HG02610 (cell line): Measurements from ENCODE around the gene ELOVL2.
A peak's percentile ranks its signal among the peaks of the same experiment; 100 is the strongest.
"Not testable (repeated sequence)": the region's sequence is repeated elsewhere in the genome, so short reads cannot be mapped to it uniquely, and the experiment has no call there.

Experiments used
- ATAC-seq: cut with Tn5 transposase; IDR thresholded peaks from one replicate; pipeline ENCODE4 v1.9.1; 2021; ENCODE audit warnings: mild to moderate bottlenecking, moderate library complexity; ENCODE audit not compliant: unreplicated experiment

ELOVL2 gene

GRCh38 chr6:11025130-11025529, 19.0 kb downstream of the ELOVL2 start:
- no peak for ATAC-seq

- ATAC-seq = no peak
Observed at GRCh38 chr6:11023032-11023431, 21.1 kb downstream of the ELOVL2 start.

GRCh38 chr6:11021714-11022113, 22.4 kb downstream of the ELOVL2 start:
- no peak for ATAC-seq

GRCh38 chr6:11021003-11021402, 23.1 kb downstream of the ELOVL2 start:
- ATAC-seq = no peak

- ATAC-seq = no peak
Observed at GRCh38 chr6:11018225-11018624, 25.9 kb downstream of the ELOVL2 start.

GRCh38 chr6:11017090-11017489, 27.0 kb downstream of the ELOVL2 start:
- no peak for ATAC-seq

- ATAC-seq = no peak
Observed at GRCh38 chr6:11016452-11016851, 27.7 kb downstream of the ELOVL2 start.

- no peak for ATAC-seq
Observed at GRCh38 chr6:11015102-11015501, 29.0 kb downstream of the ELOVL2 start.

- ATAC-seq = no peak
Observed at GRCh38 chr6:11013721-11014070, 30.4 kb downstream of the ELOVL2 start.

- no peak for ATAC-seq
Observed at GRCh38 chr6:11012976-11013720, 31.0 kb downstream of the ELOVL2 start.

- ATAC-seq = no peak
Observed at GRCh38 chr6:11012295-11012754, 31.8 kb downstream of the ELOVL2 start.

- ATAC-seq = no peak
Observed at GRCh38 chr6:11011787-11012234, 32.3 kb downstream of the ELOVL2 start.

- no peak for ATAC-seq
Observed at GRCh38 chr6:11009353-11009752, 34.8 kb downstream of the ELOVL2 start.

GRCh38 chr6:11008821-11009220, 35.3 kb downstream of the ELOVL2 start:
- no peak for ATAC-seq

GRCh38 chr6:11007715-11008608, 36.1 kb downstream of the ELOVL2 start:
- ATAC-seq = peak; percentile 67

- ATAC-seq = no peak
Observed at GRCh38 chr6:11006061-11006460, 38.0 kb downstream of the ELOVL2 start.

- not testable (repeated sequence) for ATAC-seq
Observed at GRCh38 chr6:11003297-11003696, 40.8 kb downstream of the ELOVL2 start.

- ATAC-seq = no peak
Observed at GRCh38 chr6:11002176-11002575, 41.9 kb downstream of the ELOVL2 start.

- ATAC-seq = no peak
Observed at GRCh38 chr6:10999994-11000393, 44.1 kb downstream of the ELOVL2 start.

GRCh38 chr6:10995114-10995707, 48.9 kb downstream of the ELOVL2 start:
- no peak for ATAC-seq

GRCh38 chr6:10993896-10994295, 50.2 kb downstream of the ELOVL2 start:
- ATAC-seq = no peak

GRCh38 chr6:10991115-10991514, 53.0 kb downstream of the ELOVL2 start:
- no peak for ATAC-seq
